HUES6 (cell line): ENCODE results near the gene STRN4.

ENCODE experiments used
- H3K27ac ChIP-seq: 2 replicates; pipeline ENCODE4 v1.7.0; 2013; ENCODE audit warnings: low read depth, mild to moderate bottlenecking, low read length, inconsistent platforms
- H3K27me3 ChIP-seq: 2 replicates; pipeline ENCODE4 v1.6.1; 2013; ENCODE audit warnings: low read length; ENCODE audit not compliant: control insufficient read depth, insufficient read depth
- H3K36me3 ChIP-seq: 2 replicates; pipeline ENCODE4 v1.6.1; 2013; ENCODE audit warnings: low read length; ENCODE audit not compliant: control insufficient read depth, insufficient read depth
- H3K4me1 ChIP-seq: 2 replicates; pipeline ENCODE4 v1.6.1; 2013; ENCODE audit warnings: low read length; ENCODE audit not compliant: control insufficient read depth, insufficient read depth
- H3K4me3 ChIP-seq: 2 replicates; pipeline ENCODE4 v1.5.1; 2013; ENCODE audit warnings: low read depth, low read length
- H3K9ac ChIP-seq: one replicate; pipeline ENCODE4 v1.6.1; 2013; ENCODE audit warnings: mild to moderate bottlenecking, low read length
- H3K9me3 ChIP-seq: 2 replicates; pipeline ENCODE4 v1.6.1; 2013; ENCODE audit warnings: low read depth, low read length; ENCODE audit not compliant: control insufficient read depth, insufficient read depth

The STRN4 gene

GRCh38 chr19:46755077-46755852 lies 9.0 kb upstream of the STRN4 start:
- no peak overlapping the region for H3K9ac ChIP-seq
- H3K27me3 ChIP-seq, result no peaks in the 10 kb centered on the region
- H3K4me1 ChIP-seq, result no peaks in the 10 kb centered on the region
- no peak overlapping the region for H3K27ac ChIP-seq
- H3K9me3 ChIP-seq, result no peaks in the 10 kb centered on the region
- no peak overlapping the region for H3K4me3 ChIP-seq
- H3K36me3 ChIP-seq, result peaks cover 31% of the 10 kb centered on the region

- peaks cover 36% of the 10 kb centered on the region for H3K36me3 ChIP-seq
- no peaks in the 10 kb centered on the region for H3K9me3 ChIP-seq
- no peaks in the 10 kb centered on the region for H3K27me3 ChIP-seq
- H3K4me3 ChIP-seq, result no peak overlapping the region
- H3K27ac ChIP-seq, result no peak overlapping the region
- no peaks in the 10 kb centered on the region for H3K4me1 ChIP-seq
- H3K9ac ChIP-seq, result no peak overlapping the region
These were observed 7.3 kb upstream of the STRN4 start for GRCh38 chr19:46753420-46754155.

GRCh38 chr19:46748325-46749109 lies 2.3 kb upstream of the STRN4 start:
- Histone ChIP-seq H3K4me1 (no peaks in the 10 kb centered on the region), H3K36me3 (peaks cover 24% of the 10 kb centered on the region), H3K9ac (no peak overlapping the region), H3K27me3 (no peaks in the 10 kb centered on the region), H3K27ac (no peak overlapping the region), H3K4me3 (no peak overlapping the region), H3K9me3 (no peaks in the 10 kb centered on the region)

- Histone ChIP-seq H3K36me3 (peaks cover 12% of the 10 kb centered on the region), H3K4me3 (peak within 1 kb of the TSS; percentile 95), H3K9ac (peak within 1 kb of the TSS; percentile 88), H3K27ac (peak within 1 kb of the TSS; percentile 78), H3K27me3 (no peaks in the 10 kb centered on the region), H3K9me3 (no peaks in the 10 kb centered on the region), H3K4me1 (peaks cover 16% of the 10 kb centered on the region)
These were observed 549 bp downstream of the STRN4 start, which contains the start of gene FKRP for GRCh38 chr19:46745521-46746280. FKRP (plus strand) TSS chr19:46746057; CDS start chr19:46755451, 9,394 bp downstream.

- Histone ChIP-seq H3K9ac (peak overlapping the region; percentile 88), H3K27me3 (no peaks in the 10 kb centered on the region), H3K27ac (no peak overlapping the region), H3K4me3 (peak overlapping the region; percentile 95), H3K9me3 (no peaks in the 10 kb centered on the region), H3K36me3 (peaks cover 7% of the 10 kb centered on the region), H3K4me1 (peaks cover 20% of the 10 kb centered on the region)
These were observed 1.2 kb downstream of the STRN4 start for GRCh38 chr19:46745030-46745429.

- Histone ChIP-seq H3K27ac (no peak overlapping the region), H3K9me3 (no peaks in the 10 kb centered on the region), H3K4me3 (peak overlapping the region; percentile 95; the same call in 1 of the 2 replicates), H3K9ac (no peak overlapping the region), H3K4me1 (peaks cover 20% of the 10 kb centered on the region), H3K36me3 (peaks cover 12% of the 10 kb centered on the region), H3K27me3 (no peaks in the 10 kb centered on the region)
These were observed 2.1 kb downstream of the STRN4 start for GRCh38 chr19:46744005-46744691.

GRCh38 chr19:46742926-46743480 lies 3.2 kb downstream of the STRN4 start:
- Histone ChIP-seq H3K4me1 (peaks cover 20% of the 10 kb centered on the region), H3K9me3 (no peaks in the 10 kb centered on the region), H3K27me3 (no peaks in the 10 kb centered on the region), H3K4me3 (no peak overlapping the region), H3K9ac (no peak overlapping the region), H3K27ac (no peak overlapping the region), H3K36me3 (peaks cover 19% of the 10 kb centered on the region)

- Histone ChIP-seq H3K27me3 (no peaks in the 10 kb centered on the region), H3K9me3 (no peaks in the 10 kb centered on the region), H3K4me3 (no peak overlapping the region), H3K4me1 (peaks cover 20% of the 10 kb centered on the region), H3K36me3 (peaks cover 35% of the 10 kb centered on the region), H3K9ac (no peak overlapping the region), H3K27ac (no peak overlapping the region)
These were observed 4.8 kb downstream of the STRN4 start for GRCh38 chr19:46741447-46741846.

GRCh38 chr19:46739290-46739771 lies 6.9 kb downstream of the STRN4 start:
- Histone ChIP-seq H3K27me3 (no peaks in the 10 kb centered on the region), H3K27ac (no peak overlapping the region), H3K9ac (no peak overlapping the region), H3K36me3 (peaks cover 41% of the 10 kb centered on the region), H3K4me1 (peaks cover 20% of the 10 kb centered on the region), H3K9me3 (no peaks in the 10 kb centered on the region), H3K4me3 (no peak overlapping the region)
